Measurements from ENCODE around the gene CNTN6. TPM values are rescaled to one million over a fixed set of nuclear protein-coding genes. Genes with fewer than 3 reads are reported as not detected.

Gene CNTN6
- total and polyA plus RNA-seq, 2 of the 13 experiments (the other 11 are each of a cell fraction or from before 2014, with no cell fraction given) = not detected

- Histone ChIP-seq H3K4me3 (replicated peaks in 1 of 3; ENCODE audit: insufficient read depth in 1 of 3, low read depth in 2 of 3, low read length in 3 of 3) (no peak overlapping the region), H3K4me1 (ENCODE audit: insufficient read depth, low read length) (no peaks in the 10 kb centered on the region), H3K9me3 (ENCODE audit: low read length) (peaks cover 94% of the 10 kb centered on the region), H3K27me3 (ENCODE audit: control insufficient read depth in 1 of 2, insufficient read depth in 2 of 2, low read length in 2 of 2) (no peaks in the 10 kb centered on the region), H3K4me2 (ENCODE audit: low read depth, low read length) (no peak overlapping the region), H3K27ac (ENCODE audit: extremely low read length, insufficient read depth, low read length) (no peak overlapping the region), H2AFZ (ENCODE audit: low read length) (no peak overlapping the region), H3K79me2 (ENCODE audit: insufficient read depth, low read length) (no peaks in the 10 kb centered on the region), H4K20me1 (ENCODE audit: insufficient read depth, low read length) (no peaks in the 10 kb centered on the region), H3K36me3 (replicated peaks in 1 of 2; ENCODE audit: control insufficient read depth in 1 of 2, insufficient read depth in 2 of 2, low read length in 2 of 2) (no peaks in the 10 kb centered on the region), H3K9ac (ENCODE audit: insufficient read depth, low read depth, low read length) (no peak overlapping the region)
- intact Hi-C loops (cut with micrococcal nuclease; ENCODE audit: unreplicated experiment) = no loop called here
- DNase-seq (ENCODE audit: low spot score) (no peak), FAIRE-seq (no peak), ATAC-seq (no peak)
- in situ Hi-C loops (cut with HindIII; ENCODE audit: extremely low pct_ligation_motif_present, low pct_unique_long_range_greater_than_20kb) = no loop called here
- BruUV-seq (replicated peaks) = no TSS peak
- ChIA-PET POLR2A (no interaction called here), CTCF (ENCODE audit: low intra/inter-chr PET ratio, low total read pairs) (no interaction called here)
- 3% methylated on average over 3 of the region's 3 CpGs for WGBS (ENCODE audit: low lambda C conversion rate)
- TF ChIP-seq RFX3 (CRISPR knock-in tag; IDR thresholded peaks at IDR 0.05) (no peak), ARNT (IDR thresholded peaks at IDR 0.05) (no peak), ZNF747 (CRISPR knock-in tag; IDR thresholded peaks at IDR 0.05; ENCODE audit: borderline replicate concordance) (no peak), ZNF24 (IDR thresholded peaks at IDR 0.05) (no peak), ZNF737 (CRISPR knock-in tag; IDR thresholded peaks at IDR 0.05; ENCODE audit: borderline replicate concordance) (no peak), MTF2 (CRISPR knock-in tag; IDR thresholded peaks at IDR 0.05; ENCODE audit: borderline replicate concordance) (no peak), ARID4A (CRISPR knock-in tag; IDR thresholded peaks at IDR 0.05; ENCODE audit: borderline replicate concordance) (no peak)
- TF ChIP-seq, protein P1, sequence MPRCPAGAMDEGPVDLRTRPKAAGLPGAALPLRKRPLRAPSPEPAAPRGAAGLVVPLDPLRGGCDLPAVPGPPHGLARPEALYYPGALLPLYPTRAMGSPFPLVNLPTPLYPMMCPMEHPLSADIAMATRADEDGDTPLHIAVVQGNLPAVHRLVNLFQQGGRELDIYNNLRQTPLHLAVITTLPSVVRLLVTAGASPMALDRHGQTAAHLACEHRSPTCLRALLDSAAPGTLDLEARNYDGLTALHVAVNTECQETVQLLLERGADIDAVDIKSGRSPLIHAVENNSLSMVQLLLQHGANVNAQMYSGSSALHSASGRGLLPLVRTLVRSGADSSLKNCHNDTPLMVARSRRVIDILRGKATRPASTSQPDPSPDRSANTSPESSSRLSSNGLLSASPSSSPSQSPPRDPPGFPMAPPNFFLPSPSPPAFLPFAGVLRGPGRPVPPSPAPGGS (CRISPR knock-in tag; IDR thresholded peaks at IDR 0.05) = no peak
- TF ChIP-seq, protein P2, sequence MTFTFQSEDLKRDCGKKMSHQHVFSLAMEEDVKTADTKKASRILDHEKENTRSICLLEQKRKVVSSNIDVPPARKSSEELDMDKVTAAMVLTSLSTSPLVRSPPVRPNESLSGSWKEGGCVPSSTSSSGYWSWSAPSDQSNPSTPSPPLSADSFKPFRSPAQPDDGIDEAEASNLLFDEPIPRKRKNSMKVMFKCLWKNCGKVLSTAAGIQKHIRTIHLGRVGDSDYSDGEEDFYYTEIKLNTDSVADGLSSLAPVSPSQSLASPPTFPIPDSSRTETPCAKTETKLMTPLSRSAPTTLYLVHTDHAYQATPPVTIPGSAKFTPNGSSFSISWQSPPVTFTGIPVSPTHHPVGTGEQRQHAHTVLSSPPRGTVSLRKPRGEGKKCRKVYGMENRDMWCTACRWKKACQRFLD (CRISPR knock-in tag; IDR thresholded peaks at IDR 0.05; ENCODE audit: borderline replicate concordance) = no peak
- TF ChIP-seq, protein P3, sequence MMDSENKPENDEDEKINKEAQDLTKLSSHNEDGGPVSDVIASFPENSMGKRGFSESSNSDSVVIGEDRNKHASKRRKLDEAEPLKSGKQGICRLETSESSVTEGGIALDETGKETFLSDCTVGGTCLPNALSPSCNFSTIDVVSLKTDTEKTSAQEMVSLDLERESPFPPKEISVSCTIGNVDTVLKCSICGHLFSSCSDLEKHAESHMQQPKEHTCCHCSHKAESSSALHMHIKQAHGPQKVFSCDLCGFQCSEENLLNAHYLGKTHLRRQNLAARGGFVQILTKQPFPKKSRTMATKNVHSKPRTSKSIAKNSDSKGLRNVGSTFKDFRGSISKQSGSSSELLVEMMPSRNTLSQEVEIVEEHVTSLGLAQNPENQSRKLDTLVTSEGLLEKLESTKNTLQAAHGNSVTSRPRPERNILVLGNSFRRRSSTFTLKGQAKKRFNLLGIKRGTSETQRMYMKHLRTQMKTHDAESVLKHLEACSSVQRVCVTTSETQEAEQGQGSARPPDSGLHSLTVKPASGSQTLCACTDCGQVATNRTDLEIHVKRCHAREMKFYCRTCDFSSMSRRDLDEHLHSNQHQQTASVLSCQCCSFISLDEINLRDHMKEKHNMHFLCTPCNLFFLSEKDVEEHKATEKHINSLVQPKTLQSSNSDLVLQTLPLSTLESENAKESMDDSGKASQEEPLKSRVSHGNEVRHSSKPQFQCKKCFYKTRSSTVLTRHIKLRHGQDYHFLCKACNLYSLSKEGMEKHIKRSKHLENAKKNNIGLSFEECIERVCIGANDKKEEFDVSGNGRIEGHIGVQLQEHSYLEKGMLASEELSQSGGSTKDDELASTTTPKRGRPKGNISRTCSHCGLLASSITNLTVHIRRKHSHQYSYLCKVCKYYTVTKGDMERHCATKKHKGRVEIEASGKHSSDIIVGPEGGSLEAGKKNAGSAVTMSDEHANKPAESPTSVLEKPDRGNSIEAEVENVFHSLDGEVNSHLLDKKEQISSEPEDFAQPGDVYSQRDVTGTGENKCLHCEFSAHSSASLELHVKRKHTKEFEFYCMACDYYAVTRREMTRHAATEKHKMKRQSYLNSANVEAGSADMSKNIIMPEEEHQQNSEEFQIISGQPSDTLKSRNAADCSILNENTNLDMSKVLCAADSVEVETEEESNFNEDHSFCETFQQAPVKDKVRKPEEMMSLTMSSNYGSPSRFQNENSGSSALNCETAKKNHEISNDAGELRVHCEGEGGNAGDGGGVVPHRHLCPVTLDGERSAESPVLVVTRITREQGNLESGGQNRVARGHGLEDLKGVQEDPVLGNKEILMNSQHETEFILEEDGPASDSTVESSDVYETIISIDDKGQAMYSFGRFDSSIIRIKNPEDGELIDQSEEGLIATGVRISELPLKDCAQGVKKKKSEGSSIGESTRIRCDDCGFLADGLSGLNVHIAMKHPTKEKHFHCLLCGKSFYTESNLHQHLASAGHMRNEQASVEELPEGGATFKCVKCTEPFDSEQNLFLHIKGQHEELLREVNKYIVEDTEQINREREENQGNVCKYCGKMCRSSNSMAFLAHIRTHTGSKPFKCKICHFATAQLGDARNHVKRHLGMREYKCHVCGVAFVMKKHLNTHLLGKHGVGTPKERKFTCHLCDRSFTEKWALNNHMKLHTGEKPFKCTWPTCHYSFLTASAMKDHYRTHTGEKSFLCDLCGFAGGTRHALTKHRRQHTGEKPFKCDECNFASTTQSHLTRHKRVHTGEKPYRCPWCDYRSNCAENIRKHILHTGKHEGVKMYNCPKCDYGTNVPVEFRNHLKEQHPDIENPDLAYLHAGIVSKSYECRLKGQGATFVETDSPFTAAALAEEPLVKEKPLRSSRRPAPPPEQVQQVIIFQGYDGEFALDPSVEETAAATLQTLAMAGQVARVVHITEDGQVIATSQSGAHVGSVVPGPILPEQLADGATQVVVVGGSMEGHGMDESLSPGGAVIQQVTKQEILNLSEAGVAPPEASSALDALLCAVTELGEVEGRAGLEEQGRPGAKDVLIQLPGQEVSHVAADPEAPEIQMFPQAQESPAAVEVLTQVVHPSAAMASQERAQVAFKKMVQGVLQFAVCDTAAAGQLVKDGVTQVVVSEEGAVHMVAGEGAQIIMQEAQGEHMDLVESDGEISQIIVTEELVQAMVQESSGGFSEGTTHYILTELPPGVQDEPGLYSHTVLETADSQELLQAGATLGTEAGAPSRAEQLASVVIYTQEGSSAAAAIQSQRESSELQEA (CRISPR knock-in tag; IDR thresholded peaks at IDR 0.05; ENCODE audit: not compliant biosample characterization) = no peak
These were observed 349.4 kb downstream of the CNTN6 start for GRCh38 chr3:1442271-1442670.
